ENCODE measurements around the gene TRIM10. TPM values are rescaled to one million over a fixed set of nuclear protein-coding genes. Genes with fewer than 3 reads are reported as not detected.

Gene TRIM10
- total and polyA plus RNA-seq, 2 donors (not counting 1 experiment from before 2014, with no cell fraction given) = not detected

- no peak for ATAC-seq (ENCODE audit: low read depth)
- peaks cover 57 to 65% of the 10 kb centered on the region in 2 donors for H3K4me1 ChIP-seq (ENCODE audit: control insufficient read depth in 2 of 2, insufficient read depth in 2 of 2, low read length in 2 of 2)
- intact Hi-C loops (cut with micrococcal nuclease) = loop anchor here (5.0 kb wide), 1 partner anchor 34 kb away; no protein-coding TSS in a partner anchor
- no peaks in the 10 kb centered on the region for H3K9me3 ChIP-seq (ENCODE audit: control extremely low read depth in 1 of 3, control insufficient read depth in 2 of 3, insufficient read depth in 1 of 3, low read length in 2 of 3)
- H3K4me2 ChIP-seq (replicated peaks; ENCODE audit: low read depth, low read length, poor library complexity, severe bottlenecking) = no peak overlapping the region
- H3K27me3 Mint-ChIP-seq = no peaks in the 10 kb centered on the region
- peaks cover 0 to 20% of the 10 kb centered on the region in 2 experiments for H3K36me3 ChIP-seq (replicated peaks in 1 of 2; ENCODE audit: control extremely low read depth in 1 of 2, control insufficient read depth in 1 of 2, extremely low read depth in 1 of 2, insufficient read depth in 2 of 2, low read length in 1 of 2)
- POLR2A ChIA-PET = no interaction called here
- no peak overlapping the region for H2AFZ ChIP-seq (ENCODE audit: insufficient read depth, low read depth, low read length, poor library complexity, severe bottlenecking)
- H3K4me3 Mint-ChIP-seq = no peak overlapping the region
- H3K4me1 Mint-ChIP-seq = peaks cover 68% of the 10 kb centered on the region
- peaks cover 81% of the 10 kb centered on the region for H4K20me1 ChIP-seq (ENCODE audit: control insufficient read depth, insufficient read depth, low read length, poor library complexity, severe bottlenecking)
- WGBS (ENCODE audit: insufficient coverage) = 55% methylated on average over 7 of the region's 7 CpGs
- no peaks in the 10 kb centered on the region for H3K9me3 Mint-ChIP-seq (ENCODE audit: insufficient read depth)
- H3K9ac ChIP-seq (ENCODE audit: low read length) = no peak overlapping the region
- H3K27ac ChIP-seq (ENCODE audit: low read length in 2 of 2) = no peak overlapping the region
- peak; percentile 5 for DNase-seq
- H3K27ac Mint-ChIP-seq = peak overlapping the region; percentile 29
- CTCF ChIA-PET = no interaction called here
- H3K27me3 ChIP-seq (replicated peaks in 1 of 4; ENCODE audit: control extremely low read depth in 1 of 4, control insufficient read depth in 3 of 4, insufficient read depth in 4 of 4, low read length in 3 of 4) = no peaks in the 10 kb centered on the region
- TF ChIP-seq EZH2 (IDR thresholded peaks at IDR 0.05; ENCODE audit: borderline replicate concordance, insufficient read depth, low read depth, low read length, poor library complexity, severe bottlenecking) (no peak), CTCF (IDR thresholded peaks at IDR 0.05) (no peak)
- peaks cover 97% of the 10 kb centered on the region for H3K79me2 ChIP-seq (ENCODE audit: control insufficient read depth, insufficient read depth, low read length)
- no peak overlapping the region for H3K4me3 ChIP-seq (ENCODE audit: control extremely low read depth in 1 of 5, extremely low read depth in 1 of 5, insufficient read depth in 1 of 5, low read depth in 2 of 5, low read length in 4 of 5)
These were observed 45.1 kb upstream of the TRIM10 start for GRCh38 chr6:30206152-30206551.

- peaks cover 66% of the 10 kb centered on the region for H3K4me1 Mint-ChIP-seq
- intact Hi-C loops (cut with micrococcal nuclease) = no loop called here
- ATAC-seq (ENCODE audit: low read depth) (no peak), DNase-seq (no peak)
- H3K27me3 ChIP-seq (replicated peaks in 1 of 4; ENCODE audit: control extremely low read depth in 1 of 4, control insufficient read depth in 3 of 4, insufficient read depth in 4 of 4, low read length in 3 of 4) = no peaks in the 10 kb centered on the region
- H3K9ac ChIP-seq (ENCODE audit: low read length) = no peak overlapping the region
- WGBS (ENCODE audit: insufficient coverage) = no CpG with 5 or more reads among the region's 1 CpG
- H3K4me2 ChIP-seq (replicated peaks; ENCODE audit: low read depth, low read length, poor library complexity, severe bottlenecking) = no peak overlapping the region
- peaks cover 0 to 35% of the 10 kb centered on the region in 2 experiments for H3K36me3 ChIP-seq (replicated peaks in 1 of 2; ENCODE audit: control extremely low read depth in 1 of 2, control insufficient read depth in 1 of 2, extremely low read depth in 1 of 2, insufficient read depth in 2 of 2, low read length in 1 of 2)
- no peak overlapping the region for H3K27ac ChIP-seq (ENCODE audit: low read length in 2 of 2)
- ChIA-PET CTCF (interaction anchor here (1.4 kb wide), 1 partner anchor 9 kb away, joined by 3 read pairs; the partner anchor contains the start of gene TRIM26), POLR2A (interaction anchor here (0.7 to 0.8 kb wide), 2 partner anchors 9 to 30 kb away, joined by 4 read pairs; partner anchors contain the start of gene TRIM26)
- peaks cover 52 to 62% of the 10 kb centered on the region in 2 donors for H3K4me1 ChIP-seq (ENCODE audit: control insufficient read depth in 2 of 2, insufficient read depth in 2 of 2, low read length in 2 of 2)
- no peaks in the 10 kb centered on the region for H3K9me3 ChIP-seq (ENCODE audit: control extremely low read depth in 1 of 3, control insufficient read depth in 2 of 3, insufficient read depth in 1 of 3, low read length in 2 of 3)
- H4K20me1 ChIP-seq (ENCODE audit: control insufficient read depth, insufficient read depth, low read length, poor library complexity, severe bottlenecking) = peaks cover 79% of the 10 kb centered on the region
- H3K9me3 Mint-ChIP-seq (ENCODE audit: insufficient read depth) = no peaks in the 10 kb centered on the region
- no peak overlapping the region for H3K4me3 Mint-ChIP-seq
- no peak overlapping the region for H3K4me3 ChIP-seq (ENCODE audit: control extremely low read depth in 1 of 5, extremely low read depth in 1 of 5, insufficient read depth in 1 of 5, low read depth in 2 of 5, low read length in 4 of 5)
- peak overlapping the region; percentile 56 for H3K27ac Mint-ChIP-seq
- H2AFZ ChIP-seq (ENCODE audit: insufficient read depth, low read depth, low read length, poor library complexity, severe bottlenecking) = no peak overlapping the region
- peaks cover 92% of the 10 kb centered on the region for H3K79me2 ChIP-seq (ENCODE audit: control insufficient read depth, insufficient read depth, low read length)
- no peak for TF ChIP-seq CTCF (IDR thresholded peaks at IDR 0.05)
- TF ChIP-seq EZH2 (IDR thresholded peaks at IDR 0.05; ENCODE audit: borderline replicate concordance, insufficient read depth, low read depth, low read length, poor library complexity, severe bottlenecking) = no peak
- H3K27me3 Mint-ChIP-seq = no peaks in the 10 kb centered on the region
These were observed 43.1 kb upstream of the TRIM10 start for GRCh38 chr6:30204116-30204515.

Data from B cell (primary cell).